A673 (cell line): ENCODE measurements around the gene PPM1N. TPM values are rescaled to one million over a fixed set of nuclear protein-coding genes. Genes with fewer than 3 reads are reported as not detected.

Experiments
- BruUV-seq: library from RNA; stranded (reverse); fragments of 400-500 nt; replicated peaks from 2 replicates; lab custom pipeline; 2021; lab: Mats Ljungman, UMichigan
- CTCF ChIA-PET: fragments of 300-600 bp; sonication (Branson Sonifier 250); formaldehyde crosslinking; loops from one replicate; lab custom pipeline; 2022; ENCODE audit warnings: antibody characterized with exemption; lab: Charles Lee
- POLR2A ChIA-PET: fragments of 300-600 bp; sonication (Branson Sonifier 250); formaldehyde crosslinking; loops from one replicate; lab custom pipeline; 2022; ENCODE audit warnings: antibody characterized with exemption; ENCODE audit not compliant: low non-redundant PET; lab: Charles Lee
- DNase-seq: peaks from one replicate; pipeline ENCODE4 v3.0.0-alpha.2; 2015; ENCODE audit warnings: low spot score
- H3K27ac ChIP-seq: fragments of 200-600 bp; sonication (generic); 2 replicates; pipeline ENCODE4 v1.5.1; 2016; ENCODE audit warnings: mixed run types, low read depth, mild to moderate bottlenecking, mixed read lengths, antibody characterized with exemption, low read length; ENCODE audit not compliant: poor library complexity, severe bottlenecking
- H3K27me3 ChIP-seq: fragments of 200-600 bp; sonication (generic); replicated peaks from 2 replicates; pipeline ENCODE4 v1.6.1; 2017; ENCODE audit warnings: mixed run types, low read depth, mild to moderate bottlenecking, mixed read lengths, antibody characterized with exemption, low read length; ENCODE audit not compliant: insufficient read depth, poor library complexity
- H3K36me3 ChIP-seq: fragments of 200-600 bp; sonication (generic); 2 replicates; pipeline ENCODE4 v1.6.1; 2016; ENCODE audit warnings: mixed run types, mild to moderate bottlenecking, mixed read lengths, antibody characterized with exemption, low read length; ENCODE audit not compliant: insufficient read depth, poor library complexity, severe bottlenecking
- H3K4me1 ChIP-seq: fragments of 200-600 bp; sonication (generic); 2 replicates; pipeline ENCODE4 v1.6.1; 2017; ENCODE audit warnings: mixed run types, mild to moderate bottlenecking, mixed read lengths, antibody characterized with exemption, low read length; ENCODE audit not compliant: insufficient read depth, poor library complexity, severe bottlenecking
- H3K4me3 ChIP-seq: fragments of 200-600 bp; sonication (generic); 2 replicates; pipeline ENCODE4 v1.5.1; 2016; ENCODE audit warnings: low read depth, mixed run types, mild to moderate bottlenecking, mixed read lengths, low read length; ENCODE audit not compliant: poor library complexity, severe bottlenecking
- H3K9me3 ChIP-seq: fragments of 200-600 bp; sonication (generic); 2 replicates; pipeline ENCODE4 v1.6.1; 2016; ENCODE audit warnings: mixed run types, low read depth, mild to moderate bottlenecking, mixed read lengths, antibody characterized with exemption, low read length; ENCODE audit not compliant: poor library complexity, severe bottlenecking
- EZH2 ChIP-seq: fragments of 200-600 bp; sonication (generic); IDR thresholded peaks from 2 replicates; pipeline ENCODE4 v1.6.1; 2017; ENCODE audit warnings: borderline replicate concordance, low read depth, mild to moderate bottlenecking, mixed read lengths, antibody characterized with exemption, low read length; ENCODE audit not compliant: poor library complexity, severe bottlenecking
- intact Hi-C: fragments of 100-400 bp; cut with micrococcal nuclease; formaldehyde crosslinking; loops from one replicate; pipeline ENCODE4 v1.10.0; 2022; ENCODE audit not compliant: unreplicated experiment
- total RNA-seq: library from RNA; stranded (reverse); gene quantifications from 2 replicates; pipeline ENCODE4 v1.2.3, GENCODE V29; 2021
- TF ChIP-seq, protein P1 (sequence below): fragments of 300-800, 200-600 bp; sonication (generic); conservative IDR thresholded peaks from 2 replicates; pipeline ENCODE4 v1.5.1; 2017; ENCODE audit warnings: low read depth, mild to moderate bottlenecking, antibody characterized with exemption, low read length, moderate library complexity, mixed read lengths

PPM1N gene
- total RNA-seq, 1 experiment from 2014 or later, result 0.80 TPM

DNA sequence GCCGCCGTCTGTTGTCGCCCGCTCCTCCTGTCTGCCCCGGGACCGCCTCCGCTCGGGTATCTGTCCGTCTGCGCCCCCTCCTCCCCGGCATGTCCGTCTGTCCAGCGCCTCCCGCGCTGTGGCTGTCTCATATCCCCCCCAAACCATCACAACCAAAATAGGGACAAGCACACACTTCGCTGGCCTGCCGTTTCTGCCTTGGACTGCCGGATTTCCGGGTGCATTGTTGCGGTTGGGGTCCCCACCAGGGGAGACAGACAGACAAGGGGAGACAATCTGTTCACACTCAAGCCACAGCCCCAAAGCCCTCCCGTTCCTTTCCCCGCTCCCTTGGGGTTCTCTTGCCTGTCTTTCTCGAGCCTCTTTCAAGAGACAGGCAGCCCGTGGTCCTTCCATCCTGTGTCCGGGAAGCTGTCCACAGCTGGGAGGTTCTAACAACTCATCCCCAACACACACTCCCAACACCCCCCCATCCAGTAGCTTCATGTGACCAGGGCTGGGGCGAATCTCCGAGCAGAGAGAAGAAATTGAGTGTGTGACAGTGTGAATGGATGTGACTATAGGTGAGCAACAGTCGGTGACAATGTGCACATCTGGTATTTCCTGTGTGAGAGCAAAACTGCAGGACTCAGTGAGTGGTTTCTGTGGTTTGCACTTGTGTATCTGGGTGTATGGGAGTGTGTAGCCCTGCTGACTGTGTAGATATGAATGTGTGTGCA, 47.0 kb upstream of the PPM1N start:
- Histone ChIP-seq H3K36me3 (no peaks in the 10 kb centered on the region), H3K4me1 (peaks cover 13% of the 10 kb centered on the region), H3K27me3 (no peaks in the 10 kb centered on the region), H3K27ac (peak overlapping the region; percentile 37), H3K9me3 (no peaks in the 10 kb centered on the region), H3K4me3 (peak overlapping the region; percentile 56)
- ChIA-PET CTCF (no interaction called here), POLR2A (no interaction called here)
- TF ChIP-seq, protein P1, sequence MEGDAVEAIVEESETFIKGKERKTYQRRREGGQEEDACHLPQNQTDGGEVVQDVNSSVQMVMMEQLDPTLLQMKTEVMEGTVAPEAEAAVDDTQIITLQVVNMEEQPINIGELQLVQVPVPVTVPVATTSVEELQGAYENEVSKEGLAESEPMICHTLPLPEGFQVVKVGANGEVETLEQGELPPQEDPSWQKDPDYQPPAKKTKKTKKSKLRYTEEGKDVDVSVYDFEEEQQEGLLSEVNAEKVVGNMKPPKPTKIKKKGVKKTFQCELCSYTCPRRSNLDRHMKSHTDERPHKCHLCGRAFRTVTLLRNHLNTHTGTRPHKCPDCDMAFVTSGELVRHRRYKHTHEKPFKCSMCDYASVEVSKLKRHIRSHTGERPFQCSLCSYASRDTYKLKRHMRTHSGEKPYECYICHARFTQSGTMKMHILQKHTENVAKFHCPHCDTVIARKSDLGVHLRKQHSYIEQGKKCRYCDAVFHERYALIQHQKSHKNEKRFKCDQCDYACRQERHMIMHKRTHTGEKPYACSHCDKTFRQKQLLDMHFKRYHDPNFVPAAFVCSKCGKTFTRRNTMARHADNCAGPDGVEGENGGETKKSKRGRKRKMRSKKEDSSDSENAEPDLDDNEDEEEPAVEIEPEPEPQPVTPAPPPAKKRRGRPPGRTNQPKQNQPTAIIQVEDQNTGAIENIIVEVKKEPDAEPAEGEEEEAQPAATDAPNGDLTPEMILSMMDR, result no peak
- no peak for TF ChIP-seq EZH2
- no TSS peak for BruUV-seq
- DNase-seq, result no peak
- intact Hi-C loops, result no loop called here

DNA sequence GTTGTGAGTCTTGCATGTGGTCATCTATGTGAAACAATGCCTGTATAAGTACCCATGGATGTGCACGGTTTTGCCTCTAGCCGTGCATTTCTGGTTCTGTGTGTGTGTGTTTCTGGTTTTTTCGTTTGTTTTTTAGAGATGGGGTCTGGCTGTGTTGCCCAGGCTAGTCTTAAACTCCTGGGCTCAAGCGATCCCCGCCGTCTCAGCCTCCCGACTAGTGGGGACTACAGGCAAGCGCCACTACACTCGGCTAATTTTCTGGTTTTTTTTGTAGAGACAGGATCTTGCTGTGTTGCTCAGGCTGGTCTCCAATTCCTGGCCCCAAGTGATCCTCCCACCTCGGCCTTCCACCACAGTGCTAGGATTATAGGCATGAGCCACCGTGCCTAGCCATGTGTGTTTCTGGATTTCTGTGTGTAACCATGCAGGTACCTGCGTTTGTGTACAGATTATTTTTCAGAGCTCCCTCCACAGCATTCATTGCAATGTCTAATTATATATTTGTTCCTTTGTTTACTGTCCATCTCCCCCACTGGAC, 46.3 kb upstream of the PPM1N start:
- Histone ChIP-seq H3K9me3 (no peaks in the 10 kb centered on the region), H3K4me3 (no peak overlapping the region), H3K4me1 (peaks cover 13% of the 10 kb centered on the region), H3K27me3 (no peaks in the 10 kb centered on the region), H3K27ac (no peak overlapping the region), H3K36me3 (no peaks in the 10 kb centered on the region)
- POLR2A ChIA-PET, result no interaction called here
- BruUV-seq, result no TSS peak
- no peak for DNase-seq
- intact Hi-C loops, result no loop called here
- CTCF ChIA-PET, result interaction anchor here (1.3 kb wide), 1 partner anchor 16 kb away, joined by 5 read pairs; the partner anchor contains the start of gene FOSB
- TF ChIP-seq, protein P1, result no peak
- no peak for TF ChIP-seq EZH2

DNA sequence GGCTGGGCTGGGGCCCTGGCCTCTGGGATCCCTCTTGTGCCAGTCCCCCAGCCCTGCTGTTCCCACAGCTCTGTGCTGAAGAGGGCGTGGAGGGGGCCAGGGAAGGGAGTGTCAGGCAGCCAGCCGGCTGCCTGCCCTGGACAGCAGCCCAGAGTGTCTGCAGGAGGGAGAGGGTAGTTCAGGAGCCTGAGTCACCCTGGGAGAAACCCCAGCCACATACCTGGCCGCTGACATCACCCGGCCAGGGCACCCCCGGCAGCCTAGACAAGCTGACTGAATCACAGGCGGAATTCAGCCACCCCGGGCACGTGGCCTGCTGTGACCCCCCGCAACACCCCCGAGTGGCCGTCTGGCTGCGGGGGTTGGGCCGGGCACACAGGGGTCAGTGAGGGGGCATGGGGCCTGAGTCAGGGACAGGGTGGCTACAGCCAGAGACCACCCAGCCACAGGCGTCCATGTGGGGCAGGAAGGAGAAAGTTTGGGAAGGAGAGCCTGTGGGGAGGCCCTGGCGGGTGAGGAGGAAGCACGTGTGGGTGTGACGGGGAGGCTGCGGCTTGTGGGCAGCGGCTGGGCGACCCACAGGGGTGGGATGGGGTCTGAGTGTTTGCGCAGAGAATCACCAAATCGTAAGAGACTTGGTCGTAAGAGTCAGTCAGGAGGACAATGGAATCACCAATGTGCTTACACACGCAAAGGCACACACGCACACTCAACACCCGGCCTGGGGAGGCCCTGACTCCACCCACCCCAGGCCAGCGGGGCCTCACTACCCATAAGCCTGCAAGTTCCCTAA, 42.3 kb upstream of the PPM1N start:
- ChIA-PET CTCF (interaction anchor here (0.7 kb wide), 1 partner anchor 16 kb away, joined by 9 read pairs; no protein-coding TSS in a partner anchor), POLR2A (no interaction called here)
- no peaks in the 10 kb centered on the region for H3K27me3 ChIP-seq
- no peak overlapping the region for H3K4me3 ChIP-seq
- no peaks in the 10 kb centered on the region for H3K36me3 ChIP-seq
- no TSS peak for BruUV-seq
- intact Hi-C loops, result no loop called here
- H3K27ac ChIP-seq, result no peak overlapping the region
- no peak for TF ChIP-seq EZH2
- TF ChIP-seq, protein P1, result no peak
- H3K9me3 ChIP-seq, result no peaks in the 10 kb centered on the region
- DNase-seq, result peak; percentile 63
- peaks cover 8% of the 10 kb centered on the region for H3K4me1 ChIP-seq
